ENCODE measurements around the gene TNKS2. TPM values are rescaled to one million over a fixed set of nuclear protein-coding genes. Genes with fewer than 3 reads are reported as not detected.

Gene TNKS2
- total RNA-seq, 1 donor from 2014 or later, result 15.9 TPM

- intact Hi-C loops (cut with DNase I), result no loop called here
Measured at GRCh38 chr10:91896212-91896756, 98.1 kb downstream of the TNKS2 start.

GRCh38 chr10:91897421-91897820 lies 99.2 kb downstream of the TNKS2 start:
- DNase-seq (ENCODE audit: low spot score), result no peak
- intact Hi-C loops (cut with DNase I), result no loop called here

More at GRCh38 chr10:91896212-91896756, 98.1 kb downstream of the TNKS2 start:
- no peak for DNase-seq (ENCODE audit: low spot score)

DNA sequence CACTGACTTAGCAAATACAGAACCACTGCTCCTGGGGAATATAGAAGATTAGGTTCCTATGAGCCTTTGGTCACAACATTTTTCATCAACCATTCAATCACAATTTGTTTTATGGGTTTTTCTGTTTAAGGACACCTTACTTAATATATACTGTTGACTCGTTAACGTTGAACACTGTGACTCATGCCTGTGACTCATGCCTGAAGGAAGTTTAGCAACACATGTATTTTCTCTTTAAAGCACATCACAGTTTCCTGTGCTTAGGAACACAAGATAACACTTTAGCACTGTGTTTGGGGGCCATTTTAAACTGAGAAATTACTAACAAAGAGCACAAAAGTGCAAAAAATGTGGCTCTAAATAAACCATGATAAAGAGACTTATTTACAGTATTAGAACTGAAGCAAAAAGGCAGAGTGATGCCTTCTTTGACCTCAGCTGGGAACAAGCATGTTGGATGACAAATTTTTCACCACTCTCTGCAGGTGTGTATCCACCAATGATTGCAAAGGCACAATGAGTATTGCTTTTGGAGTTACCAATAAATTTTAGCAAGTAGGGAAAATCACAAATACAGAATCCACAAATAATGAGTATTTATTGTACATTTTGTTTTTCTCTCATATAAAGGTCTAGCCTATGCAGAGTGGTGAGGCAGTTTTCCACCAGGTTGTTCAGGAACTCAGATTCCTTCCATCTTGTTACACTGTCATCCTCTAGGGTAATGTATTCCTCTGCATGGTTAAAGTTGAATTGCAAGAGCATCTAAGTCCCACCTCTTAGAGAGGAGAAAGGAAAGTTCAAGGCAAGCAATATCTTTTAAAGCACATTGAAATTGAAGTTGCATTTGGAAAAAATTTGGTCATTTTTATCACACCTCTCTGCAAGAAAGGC lies 103.8 kb downstream of the TNKS2 start:
- no peak for DNase-seq (ENCODE audit: low spot score)
- intact Hi-C loops (cut with DNase I), result no loop called here

DNA sequence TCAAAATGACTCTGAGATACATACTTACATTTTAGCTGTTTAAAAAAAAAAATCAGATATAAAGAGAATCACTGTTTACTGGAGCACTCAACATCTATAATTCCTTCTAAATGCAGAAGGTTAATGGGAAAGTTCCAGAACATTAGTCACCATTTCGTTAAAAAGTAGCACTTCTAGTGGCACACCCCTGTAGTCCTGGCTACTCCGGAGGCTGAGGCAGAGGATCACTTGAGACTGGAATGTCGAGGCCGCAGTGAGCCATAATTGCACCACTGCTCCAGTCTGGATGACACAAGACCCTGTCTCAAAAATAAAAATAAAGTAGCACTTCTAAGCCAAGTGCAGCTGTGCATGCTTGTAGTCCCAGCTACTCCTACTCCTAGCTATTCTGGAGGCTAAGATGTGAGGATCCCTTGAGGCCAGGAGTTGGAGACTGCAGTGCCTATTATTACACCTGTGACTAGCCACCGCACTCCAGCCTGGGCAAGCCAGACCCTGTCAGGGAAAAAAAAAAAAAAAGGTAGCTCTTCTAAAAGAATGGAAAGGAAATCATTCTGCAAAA lies 108.9 kb downstream of the TNKS2 start:
- DNase-seq (ENCODE audit: low spot score), result no peak
- intact Hi-C loops (cut with DNase I), result loop anchor here (5.0 kb wide), 2 partner anchors 110 to 500 kb away; partner anchors contain the start of gene TNKS2

GRCh38 chr10:91907914-91908336 lies 109.7 kb downstream of the TNKS2 start:
- intact Hi-C loops (cut with DNase I), result loop anchor here (5.0 kb wide), 2 partner anchors 111 to 501 kb away; partner anchors contain the start of gene TNKS2
- no peak for DNase-seq (ENCODE audit: low spot score)

DNA sequence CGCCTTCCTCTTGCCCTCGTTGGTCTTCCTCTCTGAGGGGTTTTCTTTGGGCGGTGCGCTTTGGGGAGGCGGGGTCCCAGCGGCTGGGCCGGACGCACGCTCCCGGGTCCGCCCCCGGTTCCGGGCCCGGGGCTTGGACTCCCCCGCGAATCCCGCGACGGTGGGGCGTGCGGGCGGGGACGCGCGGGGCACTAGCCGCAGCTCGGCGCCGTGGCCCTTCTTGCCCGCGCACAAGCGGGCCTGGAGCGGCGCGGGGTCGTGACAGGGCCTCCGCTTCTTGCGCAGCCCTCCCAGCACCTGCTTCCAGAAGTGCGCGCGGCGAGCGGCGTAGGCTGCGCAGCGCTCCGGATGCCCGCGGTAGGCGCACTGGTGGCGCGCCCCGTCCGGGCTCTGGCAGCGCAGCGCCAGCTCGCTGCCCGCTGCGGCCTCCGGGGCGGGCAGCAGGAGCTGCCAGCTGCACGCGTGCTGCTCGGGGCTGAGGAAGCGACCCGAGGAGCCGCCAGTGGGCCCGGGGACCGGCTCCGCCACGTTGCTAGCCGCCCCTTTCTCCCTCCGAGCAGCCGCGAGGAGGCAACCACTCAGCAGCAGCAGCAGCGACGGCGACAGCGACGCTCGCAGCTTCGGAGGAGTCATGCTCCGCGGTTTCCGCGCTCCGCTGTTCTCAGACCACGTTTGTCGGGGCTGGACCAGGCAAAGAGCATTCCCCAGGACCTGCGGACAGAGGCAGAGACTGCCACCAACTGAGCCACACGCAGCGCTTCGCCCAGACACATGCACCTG lies 110.3 kb downstream of the TNKS2 start:
- peak; percentile 88 for DNase-seq (ENCODE audit: low spot score)
- intact Hi-C loops (cut with DNase I), result loop anchor here (5.0 kb wide), 2 partner anchors 111 to 501 kb away; partner anchors contain the start of gene TNKS2

GRCh38 chr10:91909117-91909677 lies 111.0 kb downstream of the TNKS2 start, which contains the start of gene FGFBP3:
FGFBP3 (minus strand) TSS chr10:91909486; CDS start chr10:91908969, 517 bp downstream.
- intact Hi-C loops (cut with DNase I), result loop anchor here (5.0 kb wide), 2 partner anchors 112 to 502 kb away; partner anchors contain the start of gene TNKS2
- DNase-seq (ENCODE audit: low spot score), result no peak

GRCh38 chr10:91910467-91910866 lies 112.2 kb downstream of the TNKS2 start:
- no peak for DNase-seq (ENCODE audit: low spot score)
- intact Hi-C loops (cut with DNase I), result no loop called here

Other genes starting within 250 kb of the TNKS2 start
- gene PPP1R3C, start 165.4 kb upstream of the TNKS2 start, total RNA-seq, result 212 TPM
- 0.65 TPM for gene FGFBP3, start 111.1 kb downstream of the TNKS2 start, total RNA-seq
- 15.9 TPM for gene BTAF1, start 125.3 kb downstream of the TNKS2 start, total RNA-seq

Measured in cardiac septum (tissue), 1 donor.